HepG2 (cell line): Measurements from ENCODE around the gene DNAJC9. TPM values are rescaled to one million over a fixed set of nuclear protein-coding genes. Genes with fewer than 3 reads are reported as not detected.

ENCODE experiments used
- ATAC-seq: fragments of 200-7000 bp; cut with Tn5 transposase; 3 replicates; pipeline ENCODE4 v1.9.1; 2020; ENCODE audit warnings: mild to moderate bottlenecking, moderate library complexity
- BruUV-seq: library from RNA; stranded (reverse); fragments of 400-500 nt; replicated peaks from 2 replicates; lab custom pipeline; 2021; lab: Mats Ljungman, UMichigan
- CTCF ChIA-PET: fragments of 300-600 bp; formaldehyde crosslinking; extraction: SDS; loops from one replicate; lab custom pipeline; 2021; ENCODE audit warnings: low total read pairs, inconsistent platforms, low intra/inter-chr PET ratio; lab: Yijun Ruan, JAX
- POLR2A ChIA-PET: fragments of 350-600 bp; sonication (Branson Sonifier 250); formaldehyde crosslinking; loops from one replicate; lab custom pipeline; 2020; ENCODE audit warnings: antibody characterized with exemption, inconsistent platforms; lab: Yijun Ruan, JAX
- DNase-seq: peaks from one replicate; pipeline ENCODE4 v3.0.0-alpha.2; 2015; ENCODE audit warnings: low spot score
- FAIRE-seq: peaks from 3 replicates; lab custom pipeline; 2011; peaks lifted over from hg19 to GRCh38; lab: Jason Lieb, UNC
- H2AFZ ChIP-seq: one replicate; pipeline ENCODE4 v1.6.1; 2011; ENCODE audit warnings: low read length, inconsistent platforms
- H3K27ac ChIP-seq: fragments of 300-600 bp; 3 replicates; pipeline ENCODE4 v1.8.0; 2011; ENCODE audit warnings: mixed run types, mild to moderate bottlenecking, mixed read lengths, low read length, inconsistent platforms; ENCODE audit not compliant: insufficient read depth; ENCODE audit errors: extremely low read length
- H3K27me3 ChIP-seq, 2 experiments: fragments of 200-600 bp in 1 of 2; 2 replicates in 1 of 2; 3 replicates in 1 of 2; pipeline versions ENCODE4 v1.6.0 to v1.8.0; 2011; ENCODE audit warnings: low read length in 2 of 2, mild to moderate bottlenecking in 2 of 2, moderate library complexity in 2 of 2, inconsistent platforms in 1 of 2; ENCODE audit not compliant: insufficient read depth in 2 of 2, control insufficient read depth in 1 of 2
- H3K36me3 ChIP-seq, 2 experiments: fragments of 200-600 bp in 1 of 2; replicated peaks in 1 of 2; 2 replicates in 1 of 2; 3 replicates in 1 of 2; pipeline versions ENCODE4 v1.5.1 to v1.8.0; 2011; ENCODE audit warnings: low read length in 2 of 2, inconsistent platforms in 1 of 2; ENCODE audit not compliant: insufficient read depth in 2 of 2, control insufficient read depth in 1 of 2
- H3K4me1 ChIP-seq: 2 replicates; pipeline ENCODE4 v1.5.1; 2012; ENCODE audit warnings: low read length, inconsistent platforms; ENCODE audit not compliant: insufficient read depth
- H3K4me2 ChIP-seq: 2 replicates; pipeline ENCODE4 v1.6.0; 2011; ENCODE audit warnings: low read depth, low read length, inconsistent platforms
- H3K4me3 ChIP-seq, 3 experiments: fragments of 200-600 bp in 1 of 3; sonication (generic), shearing (Covaris generic) in 1 of 3; replicated peaks in 1 of 3; 2 replicates each; pipeline ENCODE4 v1.5.1; 2011 to 2016; ENCODE audit warnings: low read length in 3 of 3, inconsistent platforms in 2 of 3, low read depth in 2 of 3, mild to moderate bottlenecking in 2 of 3, control low read depth in 1 of 3, mixed read lengths in 1 of 3; ENCODE audit not compliant: insufficient read depth in 1 of 3
- H3K79me2 ChIP-seq: one replicate; pipeline ENCODE4 v1.6.1; 2011; ENCODE audit warnings: low read length, inconsistent platforms; ENCODE audit not compliant: insufficient read depth
- H3K9ac ChIP-seq: 2 replicates; pipeline ENCODE4 v1.6.0; 2011; ENCODE audit warnings: mild to moderate bottlenecking, low read depth, low read length, inconsistent platforms; ENCODE audit not compliant: insufficient read depth
- H3K9me3 ChIP-seq: 2 replicates; pipeline ENCODE4 v1.5.1; 2012; ENCODE audit warnings: mild to moderate bottlenecking, low read length
- H4K20me1 ChIP-seq: 2 replicates; pipeline ENCODE4 v1.6.0; 2011; ENCODE audit warnings: inconsistent platforms, mild to moderate bottlenecking, low read length, moderate library complexity; ENCODE audit not compliant: insufficient read depth
- SMAD9 ChIP-seq: sonication (generic); formaldehyde crosslinking; IDR thresholded peaks from 2 replicates; pipeline ENCODE4 v1.5.1; 2020; ENCODE audit warnings: mild to moderate bottlenecking, missing genetic modification reagents
- ZNF782 ChIP-seq: sonication (generic); formaldehyde crosslinking; IDR thresholded peaks from 2 replicates; pipeline ENCODE4 v1.4.0; 2020; ENCODE audit warnings: missing genetic modification reagents, mild to moderate bottlenecking, borderline replicate concordance
- WGBS: methylation state at CpG from one replicate; pipeline ENCODE4 v1.1.6; 2017; ENCODE audit warnings: low lambda C conversion rate; 5-methylcytosine and 5-hydroxymethylcytosine counted together
- in situ Hi-C: cut with HindIII; loops from 2 replicates; pipeline ENCODE4 v1.10.0; 2017; ENCODE audit warnings: low pct_unique_long_range_greater_than_20kb; ENCODE audit not compliant: extremely low pct_ligation_motif_present
- intact Hi-C: fragments of 100-400 bp; cut with micrococcal nuclease; formaldehyde crosslinking; loops from one replicate; pipeline ENCODE4 v1.10.0; 2022; ENCODE audit not compliant: unreplicated experiment
- polyA plus RNA-seq, 8 experiments: library from polyadenylated mRNA; depleted of rRNA in 3 of 8; stranded (reverse) in 7 of 8; unstranded in 1 of 8; fragments of >200 nt; fragmentation: Illumina TruSeq in 4 of 8; extraction: Trizol in 4 of 8; gene quantifications; 2 replicates each; pipeline versions ENCODE4 v1.2.1 to v1.2.3, GENCODE V29; 2011 to 2016; ENCODE audit warnings: low read depth in 4 of 8, missing spikeins in 1 of 8, mixed read lengths in 1 of 8; ENCODE audit not compliant: insufficient read depth in 1 of 8
- total RNA-seq, 5 experiments: library from RNA; depleted of rRNA; stranded (reverse); fragments of >200 nt; fragmentation: Illumina TruSeq; extraction: Trizol; gene quantifications; 2 replicates each; pipeline ENCODE4 v1.2.3, GENCODE V29; 2016; ENCODE audit warnings: low read depth in 1 of 5
- TF ChIP-seq, protein P1 (sequence below): sonication (generic); formaldehyde crosslinking; IDR thresholded peaks from 2 replicates; pipeline ENCODE4 v1.9.0; 2021; ENCODE audit warnings: missing genetic modification reagents, borderline replicate concordance
- TF ChIP-seq, protein P2 (sequence below): sonication (generic); formaldehyde crosslinking; IDR thresholded peaks from 2 replicates; pipeline ENCODE4 v1.5.0; 2020; ENCODE audit warnings: missing genetic modification reagents, mild to moderate bottlenecking, borderline replicate concordance

Gene DNAJC9
- total and polyA plus RNA-seq, 2 of the 13 experiments (the other 11 are each of a cell fraction or from before 2014, with no cell fraction given) = 15.9 to 60.3 TPM

DNA sequence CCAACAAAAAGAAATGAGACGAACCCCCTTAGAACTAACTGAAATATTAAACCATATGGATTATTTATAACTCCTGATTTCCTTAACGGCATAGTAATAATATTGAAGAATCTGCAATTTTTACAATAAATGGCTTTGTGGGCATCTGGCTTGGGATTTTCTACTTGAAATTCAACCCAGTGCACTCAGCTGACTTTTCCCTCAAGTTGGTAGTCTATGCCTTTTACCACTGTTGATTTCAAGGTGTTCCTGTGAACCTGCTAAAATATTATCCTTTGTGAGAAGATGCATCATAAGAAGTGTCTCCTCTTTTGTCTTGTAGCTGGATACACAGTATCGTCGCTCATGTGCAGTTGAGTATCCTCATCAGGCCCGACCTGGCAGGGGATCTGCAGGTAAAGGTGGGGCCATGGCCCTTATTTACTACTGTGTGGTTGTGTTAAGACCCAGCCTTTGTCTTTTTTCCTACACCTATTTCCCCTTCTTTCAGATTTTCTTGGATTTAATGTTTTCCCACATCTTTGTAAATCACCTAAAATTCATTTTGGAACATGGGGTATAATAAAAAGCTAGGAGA lies 8.0 kb downstream of the DNAJC9 start:
- Histone ChIP-seq H3K79me2 (peaks cover 2% of the 10 kb centered on the region), H3K27me3 (no peaks in the 10 kb centered on the region), H3K36me3 (peaks cover 2 to 31% of the 10 kb centered on the region in 2 experiments), H4K20me1 (no peaks in the 10 kb centered on the region), H3K4me2 (no peak overlapping the region), H3K4me1 (peaks cover 3% of the 10 kb centered on the region), H2AFZ (no peak overlapping the region), H3K9me3 (no peaks in the 10 kb centered on the region), H3K27ac (no peak overlapping the region), H3K4me3 (no peak overlapping the region), H3K9ac (no peak overlapping the region)
- DNase-seq (no peak), FAIRE-seq (no peak), ATAC-seq (no peak)
- BruUV-seq = no TSS peak
- POLR2A ChIA-PET = interaction anchor here (4.1 kb wide), 1 partner anchor 8 kb away, joined by 18 read pairs; the partner anchor contains the start of gene DNAJC9
- CTCF ChIA-PET = no interaction called here
- intact Hi-C loops = no loop called here
- no peak for TF ChIP-seq SMAD9 (CRISPR knock-in tag)
- TF ChIP-seq, protein P1, sequence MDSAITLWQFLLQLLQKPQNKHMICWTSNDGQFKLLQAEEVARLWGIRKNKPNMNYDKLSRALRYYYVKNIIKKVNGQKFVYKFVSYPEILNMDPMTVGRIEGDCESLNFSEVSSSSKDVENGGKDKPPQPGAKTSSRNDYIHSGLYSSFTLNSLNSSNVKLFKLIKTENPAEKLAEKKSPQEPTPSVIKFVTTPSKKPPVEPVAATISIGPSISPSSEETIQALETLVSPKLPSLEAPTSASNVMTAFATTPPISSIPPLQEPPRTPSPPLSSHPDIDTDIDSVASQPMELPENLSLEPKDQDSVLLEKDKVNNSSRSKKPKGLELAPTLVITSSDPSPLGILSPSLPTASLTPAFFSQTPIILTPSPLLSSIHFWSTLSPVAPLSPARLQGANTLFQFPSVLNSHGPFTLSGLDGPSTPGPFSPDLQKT (CRISPR knock-in tag) = no peak
- in situ Hi-C loops = no loop called here
- WGBS = 97% methylated on average over 5 of the region's 5 CpGs

DNA sequence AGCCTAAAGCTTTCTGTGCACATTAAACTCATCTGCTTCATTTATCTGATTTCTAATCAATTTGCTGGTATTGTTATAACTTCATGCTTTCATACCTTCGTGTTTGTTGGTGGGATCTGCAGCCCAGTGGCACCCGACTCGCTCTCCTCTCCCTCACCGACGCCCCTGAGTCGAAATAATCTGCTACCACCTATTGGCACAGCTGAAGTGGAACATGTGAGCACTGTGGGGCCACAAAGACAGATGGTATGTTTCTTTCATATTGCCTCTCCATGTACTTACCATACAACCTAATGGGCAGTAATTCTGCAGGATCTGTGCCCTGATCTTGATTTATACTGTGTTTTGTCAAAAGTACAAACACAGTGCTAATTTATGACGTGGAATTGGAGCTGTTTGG lies 12.4 kb downstream of the DNAJC9 start:
- Histone ChIP-seq H4K20me1 (no peaks in the 10 kb centered on the region), H3K9ac (no peak overlapping the region), H3K79me2 (no peaks in the 10 kb centered on the region), H3K27ac (no peak overlapping the region), H3K9me3 (no peaks in the 10 kb centered on the region), H3K4me1 (no peaks in the 10 kb centered on the region), H3K27me3 (no peaks in the 10 kb centered on the region), H3K36me3 (peaks cover 1 to 18% of the 10 kb centered on the region in 2 experiments; a peak in 4 of 5 replicates), H3K4me3 (no peak overlapping the region), H2AFZ (no peak overlapping the region), H3K4me2 (no peak overlapping the region)
- in situ Hi-C loops (no loop called here), intact Hi-C loops (no loop called here)
- ChIA-PET POLR2A (interaction anchor here (1.5 kb wide), 1 partner anchor 12 kb away, joined by 5 read pairs; the partner anchor contains the start of gene DNAJC9), CTCF (no interaction called here)
- 97% methylated on average over 7 of the region's 7 CpGs for WGBS
- FAIRE-seq = no peak
- no TSS peak for BruUV-seq
- DNase-seq = no peak
- ATAC-seq = no peak
- TF ChIP-seq, protein P2, sequence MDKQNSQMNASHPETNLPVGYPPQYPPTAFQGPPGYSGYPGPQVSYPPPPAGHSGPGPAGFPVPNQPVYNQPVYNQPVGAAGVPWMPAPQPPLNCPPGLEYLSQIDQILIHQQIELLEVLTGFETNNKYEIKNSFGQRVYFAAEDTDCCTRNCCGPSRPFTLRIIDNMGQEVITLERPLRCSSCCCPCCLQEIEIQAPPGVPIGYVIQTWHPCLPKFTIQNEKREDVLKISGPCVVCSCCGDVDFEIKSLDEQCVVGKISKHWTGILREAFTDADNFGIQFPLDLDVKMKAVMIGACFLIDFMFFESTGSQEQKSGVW (CRISPR knock-in tag) = no peak
- no peak for TF ChIP-seq ZNF782 (CRISPR knock-in tag)
